DMS153 (cell line): ENCODE measurements around the gene GORASP2.

ENCODE experiments used
- DNase-seq: peaks from one replicate; lab custom pipeline; 2025; lab: John Stamatoyannopoulos, UW

The GORASP2 gene

GRCh38 chr2:170966648-170967396 lies 37.8 kb downstream of the GORASP2 start:
- no peak for DNase-seq

GRCh38 chr2:170967553-170967952 lies 38.5 kb downstream of the GORASP2 start:
- DNase-seq: no peak

GRCh38 chr2:170968205-170969003 lies 39.4 kb downstream of the GORASP2 start:
- DNase-seq: no peak

DNA sequence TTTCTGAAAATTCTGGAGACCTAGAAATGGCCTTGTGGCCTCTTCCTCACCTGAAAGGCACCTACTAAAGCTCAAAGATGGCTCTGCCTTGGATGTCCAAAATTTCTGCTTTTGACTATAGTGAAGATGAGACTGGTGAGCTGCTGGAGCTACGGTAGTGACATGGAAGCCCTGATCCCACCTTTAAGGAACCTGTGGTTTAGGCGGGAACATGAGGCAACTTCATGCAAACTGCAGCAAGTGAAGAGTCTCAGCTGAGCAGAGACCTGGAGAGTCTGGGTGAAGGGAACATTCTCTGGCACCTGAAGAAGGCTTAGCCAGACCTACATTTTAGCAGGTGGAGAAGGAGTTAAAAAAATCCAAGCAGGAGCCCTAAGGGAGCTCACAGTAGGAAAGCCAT lies 40.0 kb downstream of the GORASP2 start:
- no peak for DNase-seq

DNA sequence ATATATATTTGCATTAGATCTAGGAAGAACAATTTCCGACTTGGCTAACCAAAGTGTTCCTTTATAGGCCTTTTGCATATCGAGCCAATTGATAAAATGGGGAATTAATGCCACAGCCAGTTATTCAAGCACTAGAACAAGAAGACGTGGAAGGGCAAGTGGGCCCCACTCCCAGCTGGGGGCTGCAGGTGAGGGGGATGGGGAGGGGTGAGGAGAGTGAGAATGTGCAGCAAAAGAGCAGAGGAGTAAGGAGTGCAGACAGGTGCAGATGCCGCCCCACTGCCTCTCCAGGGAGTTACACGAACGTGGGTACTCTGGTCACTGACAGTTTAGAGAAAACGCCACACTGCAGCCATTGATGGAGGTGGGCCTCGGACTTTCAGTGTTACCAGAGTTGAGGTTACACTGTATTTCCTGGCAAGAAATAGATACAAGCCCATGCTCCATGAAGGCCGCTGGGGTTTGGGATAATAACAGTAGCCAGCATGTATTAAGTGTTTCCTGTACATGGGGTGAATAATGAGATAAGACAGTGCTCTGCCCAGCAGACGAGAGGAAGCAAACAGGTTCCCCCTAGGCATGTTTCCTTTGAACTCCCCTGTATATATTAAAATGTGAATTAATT lies 40.9 kb downstream of the GORASP2 start:
- DNase-seq: no peak

- no peak for DNase-seq
These were observed 42.0 kb downstream of the GORASP2 start for GRCh38 chr2:170971071-170971470.

DNA sequence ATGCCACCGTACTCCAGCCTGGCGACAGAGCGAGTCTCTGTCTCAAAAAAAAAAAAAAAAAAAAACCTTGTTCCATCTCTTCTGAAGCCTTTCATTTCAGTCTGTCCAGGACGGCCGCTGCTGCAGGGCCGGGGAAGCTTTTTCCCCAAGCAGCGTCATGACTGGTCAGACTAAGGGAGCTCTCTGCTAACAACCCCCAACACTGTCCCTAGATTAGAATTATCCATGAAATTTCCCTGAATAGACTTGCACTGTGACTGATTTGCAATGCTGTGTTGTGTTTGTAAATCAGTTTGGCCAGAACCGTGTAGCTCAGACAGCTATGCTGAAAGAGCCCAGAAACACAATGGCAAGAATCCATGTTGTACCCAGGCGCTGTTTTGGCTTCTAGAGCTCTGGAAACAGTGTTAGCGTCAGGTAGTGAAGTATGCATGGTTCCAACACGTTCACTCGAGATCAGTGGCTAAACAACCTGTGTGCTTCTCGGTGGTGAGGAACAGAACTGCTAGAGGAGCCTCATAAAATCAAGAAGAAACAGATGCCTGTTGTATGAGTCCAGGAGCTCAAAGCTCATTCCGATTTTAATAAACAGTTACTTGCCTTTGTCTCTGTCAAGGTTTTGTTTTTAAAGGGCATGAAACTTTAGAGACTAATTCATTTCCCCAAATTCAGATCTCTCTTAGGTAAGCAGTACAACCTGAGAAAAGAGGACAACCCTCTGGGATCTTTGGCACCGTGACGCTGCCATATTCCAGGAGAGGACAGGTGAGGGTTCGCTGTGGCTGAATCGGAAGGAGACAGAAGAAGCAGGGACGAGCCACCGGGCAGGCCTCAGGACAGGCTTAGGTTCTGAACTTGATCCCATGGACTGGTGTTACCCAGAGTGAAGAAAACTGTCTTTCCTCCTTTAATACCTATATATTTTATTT lies 43.5 kb downstream of the GORASP2 start:
- no peak for DNase-seq

DNA sequence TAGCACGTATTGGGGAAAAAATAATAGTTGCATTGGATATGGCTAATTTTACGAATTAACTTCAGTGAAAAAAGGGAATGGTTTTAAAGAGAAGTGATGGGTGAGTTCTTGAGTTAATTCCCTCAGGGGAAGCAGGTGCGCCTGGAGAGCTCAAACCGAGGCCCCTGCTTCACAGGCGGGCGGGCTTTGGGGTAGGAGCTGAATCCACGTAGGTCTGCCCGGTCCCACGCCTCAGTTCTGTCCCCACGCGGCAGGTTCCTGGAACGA lies 44.1 kb downstream of the GORASP2 start:
- no peak for DNase-seq

- DNase-seq: peak; percentile 78
These were observed 44.6 kb downstream of the GORASP2 start for GRCh38 chr2:170973492-170974303.

DNA sequence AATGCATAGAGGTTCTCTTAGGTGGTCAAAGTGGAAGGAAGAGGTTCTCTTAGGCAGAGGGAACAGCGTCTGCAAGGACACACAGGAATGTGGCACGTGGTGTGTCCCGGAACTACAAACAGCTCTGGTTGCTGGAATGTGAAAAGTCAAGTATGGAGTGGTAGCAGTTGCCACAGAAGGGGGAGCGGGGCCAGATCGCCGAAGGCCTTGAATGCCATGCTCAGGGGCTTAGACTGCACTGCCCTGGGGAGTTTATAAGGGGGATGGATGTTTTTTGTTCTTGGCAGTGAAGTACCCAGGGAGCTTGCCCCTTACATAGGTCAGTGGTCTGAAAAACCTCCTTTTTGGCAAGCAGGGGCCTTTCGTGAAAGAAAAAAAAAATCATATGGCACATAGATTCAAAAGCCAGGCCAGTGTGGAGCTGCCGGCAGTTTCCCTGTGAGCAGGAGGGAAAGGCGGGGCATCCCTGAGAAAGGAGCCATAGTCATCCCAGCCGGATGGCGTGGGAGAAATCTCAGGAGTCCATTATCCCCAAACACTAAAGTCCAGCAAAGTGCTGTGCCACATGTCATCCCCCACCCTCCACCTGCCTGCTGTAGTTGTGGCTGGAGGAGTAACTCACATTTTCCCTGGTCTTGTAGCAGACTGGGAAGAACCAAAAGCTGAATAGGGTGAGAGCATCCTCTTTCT lies 45.4 kb downstream of the GORASP2 start:
- DNase-seq: no peak

GRCh38 chr2:170975127-170975942 lies 46.3 kb downstream of the GORASP2 start:
- DNase-seq: no peak

- no peak for DNase-seq
These were observed 46.9 kb downstream of the GORASP2 start for GRCh38 chr2:170975943-170976270.

- DNase-seq: no peak
These were observed 55.0 kb downstream of the GORASP2 start for GRCh38 chr2:170984079-170984478.

GRCh38 chr2:170985407-170985806 lies 56.4 kb downstream of the GORASP2 start:
- DNase-seq: no peak

DNA sequence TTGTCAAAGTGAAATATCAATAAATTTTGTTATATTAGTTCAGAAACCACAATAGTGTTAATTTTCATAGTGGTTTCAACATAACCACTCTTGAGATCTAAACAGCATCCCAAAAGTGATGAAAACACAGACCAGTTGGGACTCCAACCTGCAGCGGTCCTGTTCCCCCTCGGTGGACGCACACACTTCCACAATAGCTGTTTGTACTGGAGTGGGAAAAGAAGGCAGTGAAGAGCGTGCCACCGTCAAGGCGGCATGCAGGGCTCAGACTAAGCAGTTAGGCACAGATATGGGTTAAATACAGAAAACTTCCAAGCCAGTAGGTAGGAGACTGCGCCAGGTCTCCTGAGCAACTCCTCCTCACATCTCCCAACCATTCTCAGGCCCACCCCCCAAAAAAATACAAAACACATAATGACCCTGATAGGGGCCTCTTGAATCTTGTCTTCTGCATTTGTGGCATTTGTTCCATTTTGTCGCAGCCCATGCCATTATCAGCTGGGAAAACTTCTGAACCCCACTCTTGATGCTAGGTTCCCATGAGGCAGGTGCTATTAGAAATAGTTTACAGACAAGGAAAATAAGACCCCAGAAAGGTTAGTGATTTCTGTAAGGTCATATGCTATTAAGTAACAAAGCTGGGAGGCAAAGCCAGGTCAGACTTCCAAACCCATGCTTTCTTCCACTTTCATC lies 57.7 kb downstream of the GORASP2 start:
- DNase-seq: no peak

- no peak for DNase-seq
These were observed 62.5 kb downstream of the GORASP2 start for GRCh38 chr2:170991398-170992182.

GRCh38 chr2:170996316-170996715 lies 67.3 kb downstream of the GORASP2 start:
- no peak for DNase-seq

DNA sequence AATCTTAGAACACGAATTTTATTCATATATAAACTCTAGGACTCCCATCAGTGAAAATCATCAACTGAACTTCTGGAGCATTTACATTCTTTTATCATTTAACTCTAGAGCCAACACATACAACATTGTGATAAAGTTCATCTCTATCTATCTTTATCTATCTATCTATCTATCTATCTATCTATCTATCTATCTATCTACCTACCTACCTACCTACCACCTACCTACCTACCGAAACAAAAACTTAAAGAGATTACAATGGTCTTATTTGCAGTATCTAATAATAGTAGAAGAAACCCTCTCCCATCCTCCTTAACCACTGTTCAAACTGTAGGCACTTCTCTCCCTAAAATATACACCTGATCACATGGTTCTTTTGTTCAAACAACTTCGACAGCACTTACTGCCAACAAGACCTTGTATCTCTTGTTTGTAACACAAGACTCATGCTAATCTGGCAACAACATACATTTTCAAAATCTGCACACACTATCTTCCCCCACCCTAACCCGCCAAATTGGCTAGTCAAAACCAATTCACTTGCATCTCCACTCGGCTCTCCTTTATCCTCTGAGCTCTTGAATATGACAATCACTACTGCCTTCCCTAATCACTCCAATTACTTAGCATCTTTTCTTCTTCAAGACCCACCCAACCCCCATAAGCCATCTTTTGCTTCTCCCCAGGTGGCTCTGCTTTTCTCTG lies 69.0 kb downstream of the GORASP2 start:
- DNase-seq: no peak
